A549 (cell line): ENCODE measurements around the gene ADCK2. TPM values are rescaled to one million over a fixed set of nuclear protein-coding genes. Genes with fewer than 3 reads are reported as not detected.
"Not testable (repeated sequence)": the region's sequence is repeated elsewhere in the genome, so short reads cannot be mapped to it uniquely, and the experiment has no call there.

Experiments
- ATAC-seq, 2 experiments: fragments of 200-7000 bp in 1 of 2; fragments of >200 bp in 1 of 2; cut with Nextera tagmentation in 1 of 2; cut with Tn5 transposase in 1 of 2; 3 replicates each; pipeline versions ENCODE4 v1.8.0 to v1.9.1; 2018 to 2020; ENCODE audit warnings: mild to moderate bottlenecking in 1 of 2, moderate library complexity in 1 of 2
- CTCF ChIA-PET: fragments of 300-600 bp; sonication (Branson Sonifier 250); formaldehyde crosslinking; extraction: SDS; loops from one replicate; lab custom pipeline; 2021; ENCODE audit warnings: antibody characterized with exemption, inconsistent platforms; lab: Yijun Ruan, JAX
- POLR2A ChIA-PET: fragments of 350-600 bp; formaldehyde crosslinking; extraction: SDS; loops from one replicate; lab custom pipeline; 2021; ENCODE audit warnings: antibody characterized with exemption, inconsistent platforms; lab: Yijun Ruan, JAX
- DNase-seq, 2 experiments: peaks; one replicate each; pipeline versions ENCODE4 v3.0.0 to v3.0.0-alpha.2; 2011 to 2016; ENCODE audit warnings: low read depth in 1 of 2, low spot score in 1 of 2
- FAIRE-seq: peaks from 2 replicates; lab custom pipeline; 2011; peaks lifted over from hg19 to GRCh38; lab: Jason Lieb, UNC
- H3K27ac ChIP-seq, 2 experiments: fragments of >200 bp; sonication (Bioruptor Twin); formaldehyde crosslinking; 3 replicates each; pipeline ENCODE4 v1.5.1; 2016 to 2017
- H3K4me1 ChIP-seq: fragments of >200 bp; sonication (Bioruptor Twin); formaldehyde crosslinking; 3 replicates; pipeline ENCODE4 v1.6.1; 2016
- H3K4me2 ChIP-seq: fragments of >200 bp; sonication (Bioruptor Twin); formaldehyde crosslinking; 3 replicates; pipeline ENCODE4 v1.6.1; 2016
- H3K4me3 ChIP-seq: fragments of >200 bp; sonication (Bioruptor Twin); formaldehyde crosslinking; 3 replicates; pipeline ENCODE4 v1.5.1; 2016
- H3K9me3 ChIP-seq: fragments of >200 bp; sonication (Bioruptor Twin); formaldehyde crosslinking; 3 replicates; pipeline ENCODE4 v1.6.1; 2016
- BHLHE40 ChIP-seq: IDR thresholded peaks from 2 replicates; pipeline ENCODE4 v1.6.1; 2012; ENCODE audit warnings: low read depth, low read length, inconsistent platforms
- CBX2 ChIP-seq: fragments of 200-600 bp; sonication (generic); IDR thresholded peaks from 2 replicates; pipeline ENCODE4 v1.6.1; 2016; ENCODE audit warnings: low read depth, mild to moderate bottlenecking, borderline replicate concordance
- EHMT2 ChIP-seq: fragments of 200-600 bp; sonication (generic); IDR thresholded peaks from 2 replicates; pipeline ENCODE4 v1.6.1; 2016; ENCODE audit warnings: antibody characterized with exemption, low read depth, mild to moderate bottlenecking, moderate library complexity
- ESRRA ChIP-seq: fragments of 150-350 bp; IDR thresholded peaks from 2 replicates; pipeline ENCODE4 v1.6.1; 2014; ENCODE audit warnings: mild to moderate bottlenecking, low read length, borderline replicate concordance
- FOSB ChIP-seq: fragments of 250-450 bp; sonication (Bioruptor Pico); IDR thresholded peaks from 2 replicates; pipeline ENCODE4 v1.5.0; 2020; ENCODE audit warnings: mild to moderate bottlenecking, moderate library complexity
- HEYL ChIP-seq: fragments of 250-450 bp; sonication (Bioruptor Pico); IDR thresholded peaks from 2 replicates; pipeline ENCODE4 v1.8.0; 2021; ENCODE audit warnings: mild to moderate bottlenecking, moderate library complexity
- KDM1A ChIP-seq: fragments of 200-600 bp; sonication (generic); IDR thresholded peaks from 2 replicates; pipeline ENCODE4 v1.6.1; 2016; ENCODE audit warnings: low read depth, mild to moderate bottlenecking
- KDM5A ChIP-seq: fragments of 200-600 bp; sonication (generic); IDR thresholded peaks from 2 replicates; pipeline ENCODE4 v1.6.1; 2016; ENCODE audit warnings: antibody characterized with exemption, mild to moderate bottlenecking
- MAZ ChIP-seq: fragments of 150-350 bp; IDR thresholded peaks from 2 replicates; pipeline ENCODE4 v1.6.1; 2014; ENCODE audit warnings: antibody characterized with exemption, low read depth, low read length, borderline replicate concordance
- POLR2A ChIP-seq: IDR thresholded peaks from 2 replicates; pipeline ENCODE4 v1.6.1; 2012; ENCODE audit warnings: mild to moderate bottlenecking, low read length
- POLR2AphosphoS2 ChIP-seq: conservative IDR thresholded peaks from 2 replicates; pipeline ENCODE4 v1.6.1; 2012; ENCODE audit warnings: low read length, improper control_type of control experiment, inconsistent platforms
- RAD21 ChIP-seq, 2 experiments: fragments of >200 bp in 1 of 2; sonication (Bioruptor Twin) in 1 of 2; formaldehyde crosslinking in 1 of 2; IDR thresholded peaks in 1 of 2; conservative IDR thresholded peaks in 1 of 2; 2 replicates in 1 of 2; 3 replicates in 1 of 2; pipeline ENCODE4 v1.6.1; 2012 to 2018; ENCODE audit warnings: inconsistent platforms in 1 of 2
- RCOR1 ChIP-seq: fragments of 150-350 bp; IDR thresholded peaks from 2 replicates; pipeline ENCODE4 v1.6.1; 2014; ENCODE audit warnings: antibody characterized with exemption, low read length, low read depth
- RNF2 ChIP-seq: fragments of 200-600 bp; sonication (generic); IDR thresholded peaks from 2 replicates; pipeline ENCODE4 v1.6.1; 2016; ENCODE audit warnings: low read depth, mild to moderate bottlenecking, antibody characterized with exemption, moderate library complexity, borderline replicate concordance
- SMC3 ChIP-seq: fragments of >200 bp; sonication (Bioruptor Twin); formaldehyde crosslinking; IDR thresholded peaks from 3 replicates; pipeline ENCODE4 v1.6.1; 2018; ENCODE audit warnings: inconsistent platforms
- TFCP2L1 ChIP-seq: fragments of 250-450 bp; sonication (Bioruptor Pico); IDR thresholded peaks from 2 replicates; pipeline ENCODE4 v1.5.0; 2021; ENCODE audit warnings: mild to moderate bottlenecking
- TP53 ChIP-seq: fragments of 250-450 bp; sonication (Bioruptor Pico); IDR thresholded peaks from 2 replicates; pipeline ENCODE4 v1.5.0; 2021; ENCODE audit warnings: mild to moderate bottlenecking, moderate library complexity
- ZNF302 ChIP-seq: fragments of 250-450 bp; sonication (Bioruptor Pico); IDR thresholded peaks from 2 replicates; pipeline ENCODE4 v1.9.0; 2021; ENCODE audit warnings: inconsistent platforms, mild to moderate bottlenecking, moderate library complexity
- ZSCAN20 ChIP-seq: fragments of 250-450 bp; sonication (Bioruptor Pico); IDR thresholded peaks from 2 replicates; pipeline ENCODE4 v1.8.0; 2022; ENCODE audit warnings: mild to moderate bottlenecking, moderate library complexity
- WGBS: methylation state at CpG from one replicate; pipeline ENCODE4 v1.1.6; 2017; ENCODE audit errors: missing lambda C conversion rate; 5-methylcytosine and 5-hydroxymethylcytosine counted together
- polyA plus RNA-seq, 4 experiments: library from polyadenylated mRNA; depleted of rRNA in 3 of 4; stranded (reverse); fragments of >200 nt; fragmentation: RNase III in 1 of 4; extraction: RNeasy Plus Mini Kit Qiagen cat#74134 plus additional on column Dnase treatment in 1 of 4; gene quantifications; 2 replicates in 3 of 4; 3 replicates in 1 of 4; pipeline ENCODE4 v1.2.3, GENCODE V29; 2011 to 2017

The ADCK2 gene
- polyA plus RNA-seq, 2 of the 4 experiments (the other 2 are of a cell fraction) = 13.1 to 13.9 TPM

GRCh38 chr7:140659856-140660255 is 12.9 kb upstream of the ADCK2 start:
- Histone ChIP-seq H3K9me3 (no peaks in the 10 kb centered on the region), H3K4me1 (no peaks in the 10 kb centered on the region), H3K4me2 (no peak overlapping the region), H3K27ac (no peak overlapping the region), H3K4me3 (no peak overlapping the region)
- no peak for TF ChIP-seq POLR2A
- no peak for TF ChIP-seq EHMT2
- no peak for TF ChIP-seq ZSCAN20
- no peak for TF ChIP-seq KDM5A
- TF ChIP-seq TP53 = no peak
- no peak for TF ChIP-seq ZNF302 (CRISPR knock-in tag)
- no peak for TF ChIP-seq ESRRA
- no peak for TF ChIP-seq TFCP2L1
- TF ChIP-seq MAZ = no peak
- no peak for TF ChIP-seq RCOR1
- no peak for TF ChIP-seq BHLHE40
- no peak for TF ChIP-seq KDM1A
- no peak for TF ChIP-seq HEYL (CRISPR knock-in tag)
- ChIA-PET POLR2A (no interaction called here), CTCF (interaction anchor here (0.7 to 3.4 kb wide), 14 partner anchors 10 to 990 kb away, joined by 3 to 26 read pairs (median 6); no protein-coding TSS in a partner anchor)
- ATAC-seq (peak in 1 of 2 experiments; percentile 37; a peak in 1 of 6 replicates), DNase-seq (no peak), FAIRE-seq (no peak)
- WGBS = 77% methylated on average over 8 of the region's 8 CpGs

GRCh38 chr7:140661124-140661523 is 11.6 kb upstream of the ADCK2 start:
- Histone ChIP-seq H3K4me2 (peak overlapping the region; percentile 34), H3K4me1 (no peaks in the 10 kb centered on the region), H3K9me3 (no peaks in the 10 kb centered on the region), H3K27ac (no peak overlapping the region), H3K4me3 (no peak overlapping the region)
- ATAC-seq = peak; percentile 70 to 86; a peak in 5 of 6 replicates
- CTCF ChIA-PET = interaction anchor here (0.7 to 3.4 kb wide), 30 partner anchors 8 to 990 kb away, joined by 3 to 26 read pairs (median 4); partner anchors contain the start of gene MRPS33
- WGBS = 29% methylated on average over 2 of the region's 2 CpGs
- POLR2A ChIA-PET = no interaction called here
- peak in 1 of 2 experiments; percentile 28 for DNase-seq
- no peak for FAIRE-seq
- no peak for TF ChIP-seq TP53
- TF ChIP-seq RAD21 (conservative IDR thresholded peaks at IDR 0.05 in 1 of 2, IDR thresholded peaks at IDR 0.05 in 1 of 2) = peak; percentile 50 to 62
- TF ChIP-seq SMC3 = peak; percentile 48; the same call in 2 of the 3 replicates
- no peak for TF ChIP-seq POLR2AphosphoS2

- ATAC-seq, H3K27ac ChIP-seq, DNase-seq, FAIRE-seq, H3K4me3 ChIP-seq, POLR2A ChIA-PET, H3K4me1 ChIP-seq, H3K4me2 ChIP-seq, H3K9me3 ChIP-seq: not testable (repeated sequence)
- CTCF ChIA-PET = interaction anchor here (2.4 kb wide), 1 partner anchor 16 kb away, joined by 10 read pairs; no protein-coding TSS in a partner anchor
- whole genome bisulfite sequencing = 76% methylated on average over 2 of the region's 2 CpGs
These were observed 9.8 kb upstream of the ADCK2 start for GRCh38 chr7:140662938-140663337.

GRCh38 chr7:140667476-140667875 is 5.3 kb upstream of the ADCK2 start:
- no peak for TF ChIP-seq MAZ
- TF ChIP-seq CBX2 = no peak
- Histone ChIP-seq H3K4me2 (no peak overlapping the region), H3K9me3 (no peaks in the 10 kb centered on the region), H3K4me3 (no peak overlapping the region), H3K4me1 (0 out of 3 replicates have a peak, but pooled peaks cover 3% of the 10 kb centered on the region), H3K27ac (no peak overlapping the region)
- no peak for ATAC-seq
- ChIA-PET CTCF (interaction anchor here (1.5 to 2.5 kb wide), 2 partner anchors 14 to 149 kb away, joined by 5 to 10 read pairs; no protein-coding TSS in a partner anchor), POLR2A (no interaction called here)
- WGBS = 48% methylated on average over 1 of the region's 1 CpG
- FAIRE-seq = no peak
- no peak for DNase-seq

DNA sequence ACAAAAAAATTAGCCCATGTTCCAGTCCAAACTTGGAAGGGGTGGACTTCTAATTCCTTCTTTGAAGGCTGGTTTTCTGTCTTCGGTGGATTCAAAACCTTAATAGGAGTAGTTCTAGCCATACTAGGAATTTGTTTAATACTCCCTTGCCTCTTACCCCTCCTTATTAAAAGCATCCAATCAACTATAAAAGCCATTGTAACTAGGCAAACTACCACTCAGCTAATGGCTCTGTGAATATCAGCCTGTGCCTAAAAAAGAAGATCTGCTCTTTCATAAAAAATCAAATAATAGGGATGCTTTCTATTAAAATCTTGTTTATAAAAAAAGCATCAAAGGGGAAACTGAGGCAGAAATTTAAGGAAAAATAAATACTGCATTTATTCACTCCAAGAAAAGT is 4.1 kb upstream of the ADCK2 start:
- Histone ChIP-seq H3K4me3 (no peak overlapping the region), H3K27ac (no peak overlapping the region), H3K4me1 (peaks cover 4% of the 10 kb centered on the region; the same call in 1 of the 3 replicates), H3K9me3 (no peaks in the 10 kb centered on the region), H3K4me2 (no peak overlapping the region)
- DNase-seq (no peak), FAIRE-seq (no peak), ATAC-seq (no peak)
- TF ChIP-seq FOSB (CRISPR knock-in tag) (no peak), RNF2 (no peak), CBX2 (no peak)
- CTCF ChIA-PET = interaction anchor here (0.6 to 3.2 kb wide), 6 partner anchors 8 to 346 kb away, joined by 3 to 18 read pairs (median 4); partner anchors contain the start of gene MRPS33
- POLR2A ChIA-PET = no interaction called here
- WGBS = 47% methylated on average over 1 of the region's 1 CpG
